ENCODE data around the gene FHL2.
A peak's percentile ranks its signal among the peaks of the same experiment; 100 is the strongest.

Gene FHL2

DNA sequence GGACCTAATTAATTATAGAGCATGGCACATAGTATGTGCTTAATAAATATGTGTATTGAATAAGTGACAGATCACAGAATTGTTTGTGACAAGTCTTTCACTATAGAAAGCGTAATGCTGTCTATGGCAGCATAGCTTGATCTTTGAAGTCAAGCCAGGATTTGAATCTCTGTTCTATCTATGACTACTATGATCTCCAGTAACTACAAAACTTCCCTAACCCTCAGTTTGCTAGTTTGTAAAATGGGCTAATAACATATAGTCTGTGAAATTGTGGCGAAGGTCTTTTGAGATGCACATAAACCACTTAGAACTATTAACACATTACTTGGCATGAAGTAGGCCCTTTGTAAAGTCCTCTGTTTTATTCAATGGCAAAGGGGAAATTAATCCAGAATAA lies 4.0 kb upstream of the FHL2 start:
- Histone ChIP-seq H3K4me1 (peaks cover 0 to 26% (median 13%) of the 10 kb centered on the region in 4 donors), H3K9me3 (no peaks in the 10 kb centered on the region), H3K36me3 (no peaks in the 10 kb centered on the region), H3K4me3 (no peak overlapping the region), H3K27me3 (no peaks in the 10 kb centered on the region), H3K27ac (no peak overlapping the region)
- TF ChIP-seq, protein P1, sequence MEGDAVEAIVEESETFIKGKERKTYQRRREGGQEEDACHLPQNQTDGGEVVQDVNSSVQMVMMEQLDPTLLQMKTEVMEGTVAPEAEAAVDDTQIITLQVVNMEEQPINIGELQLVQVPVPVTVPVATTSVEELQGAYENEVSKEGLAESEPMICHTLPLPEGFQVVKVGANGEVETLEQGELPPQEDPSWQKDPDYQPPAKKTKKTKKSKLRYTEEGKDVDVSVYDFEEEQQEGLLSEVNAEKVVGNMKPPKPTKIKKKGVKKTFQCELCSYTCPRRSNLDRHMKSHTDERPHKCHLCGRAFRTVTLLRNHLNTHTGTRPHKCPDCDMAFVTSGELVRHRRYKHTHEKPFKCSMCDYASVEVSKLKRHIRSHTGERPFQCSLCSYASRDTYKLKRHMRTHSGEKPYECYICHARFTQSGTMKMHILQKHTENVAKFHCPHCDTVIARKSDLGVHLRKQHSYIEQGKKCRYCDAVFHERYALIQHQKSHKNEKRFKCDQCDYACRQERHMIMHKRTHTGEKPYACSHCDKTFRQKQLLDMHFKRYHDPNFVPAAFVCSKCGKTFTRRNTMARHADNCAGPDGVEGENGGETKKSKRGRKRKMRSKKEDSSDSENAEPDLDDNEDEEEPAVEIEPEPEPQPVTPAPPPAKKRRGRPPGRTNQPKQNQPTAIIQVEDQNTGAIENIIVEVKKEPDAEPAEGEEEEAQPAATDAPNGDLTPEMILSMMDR (IDR thresholded peaks at IDR 0.05), result no peak
- intact Hi-C loops (cut with DNase I; ENCODE audit: low total_unique reads), result no loop called here
- DNase-seq, result no peak

DNA sequence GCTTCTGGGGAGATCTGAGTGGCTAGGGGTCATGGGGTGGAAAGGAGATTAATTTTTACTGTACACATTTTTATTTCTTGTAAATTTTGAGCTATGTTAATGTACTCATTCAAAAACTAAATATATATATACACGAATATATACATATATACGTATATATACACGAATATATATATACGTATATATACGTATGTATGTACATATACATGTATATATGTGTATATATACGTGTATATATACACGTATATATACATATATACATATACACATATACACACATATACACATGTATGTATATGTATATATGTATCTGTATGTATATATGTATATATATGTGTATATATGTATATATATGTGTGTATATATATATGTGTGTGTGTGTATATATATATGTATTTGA lies 3.0 kb upstream of the FHL2 start:
- Histone ChIP-seq H3K9me3 (no peaks in the 10 kb centered on the region), H3K27me3 (no peaks in the 10 kb centered on the region), H3K4me3 (no peak overlapping the region), H3K27ac (no peak overlapping the region), H3K36me3 (no peaks in the 10 kb centered on the region), H3K4me1 (peaks cover 0 to 31% (median 17%) of the 10 kb centered on the region in 4 donors)
- TF ChIP-seq, protein P1 (IDR thresholded peaks at IDR 0.05), result no peak
- intact Hi-C loops (cut with DNase I; ENCODE audit: low total_unique reads), result no loop called here
- no peak for DNase-seq

DNA sequence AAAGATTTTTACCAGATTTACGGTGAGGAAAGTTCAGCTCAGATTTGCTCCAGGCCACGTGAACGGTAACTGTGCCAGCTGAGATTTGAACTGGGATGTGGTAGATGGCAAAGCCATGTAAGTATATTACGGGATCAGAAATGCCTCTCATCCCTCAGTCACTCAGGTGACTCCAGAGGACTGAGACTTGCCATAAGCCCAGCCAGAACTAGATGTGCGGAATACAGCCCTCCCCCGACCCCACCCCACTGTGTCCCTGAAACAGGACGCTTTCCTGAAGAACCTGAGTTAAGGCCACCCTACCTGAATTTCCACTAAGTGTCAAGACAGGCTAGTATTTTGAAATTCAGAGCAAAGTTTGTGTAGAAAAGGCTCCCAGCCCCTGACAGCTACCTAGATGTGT lies 1.3 kb upstream of the FHL2 start:
- DNase-seq, result no peak
- no peak overlapping the region for H3K27ac ChIP-seq
- peaks cover 0 to 44% (median 17%) of the 10 kb centered on the region in 4 donors for H3K4me1 ChIP-seq
- H3K9me3 ChIP-seq, result no peaks in the 10 kb centered on the region
- H3K27me3 ChIP-seq, result no peaks in the 10 kb centered on the region
- H3K4me3 ChIP-seq, result no peak overlapping the region
- H3K36me3 ChIP-seq, result no peaks in the 10 kb centered on the region
- intact Hi-C loops (cut with DNase I; ENCODE audit: low total_unique reads), result no loop called here
- TF ChIP-seq, protein P1 (IDR thresholded peaks at IDR 0.05), result no peak

DNA sequence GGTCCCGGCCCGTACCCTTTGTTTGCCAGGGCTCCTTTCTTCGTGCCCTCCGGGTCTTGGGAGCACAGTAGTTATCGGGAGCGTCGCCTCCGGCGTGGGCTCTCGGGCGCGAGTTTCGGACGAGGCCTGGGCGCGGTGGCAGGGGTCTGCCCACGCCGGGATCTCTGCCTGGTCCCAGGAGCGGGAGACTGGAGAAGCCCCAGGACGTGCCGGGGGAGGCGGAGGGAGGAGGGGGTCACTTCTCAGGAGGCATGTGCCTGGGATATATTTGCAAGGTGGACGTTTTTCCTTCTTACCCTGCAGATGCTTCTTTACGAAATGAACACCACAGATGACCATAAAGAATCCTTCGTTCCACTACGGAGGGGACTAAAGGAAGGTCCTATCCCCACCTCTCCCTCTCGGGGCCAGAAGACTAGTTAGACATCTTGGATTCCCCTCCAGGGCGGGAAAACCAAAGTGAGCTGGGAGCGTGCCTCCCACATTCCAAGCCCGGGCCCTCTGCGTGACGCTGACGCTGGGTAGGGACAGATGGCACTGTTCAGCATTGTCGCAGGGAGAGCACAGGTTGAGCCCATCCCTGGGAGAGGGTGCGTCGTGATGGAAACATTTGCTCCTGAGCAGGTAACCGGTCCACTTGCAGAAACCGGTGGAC lies 483 bp upstream of the FHL2 start:
- TF ChIP-seq, protein P1 (IDR thresholded peaks at IDR 0.05), result no peak
- H3K27me3 ChIP-seq, result no peaks in the 10 kb centered on the region
- peak overlapping the region; percentile 71 to 83 for H3K4me3 ChIP-seq
- H3K4me1 ChIP-seq, result peaks cover 0 to 44% (median 16%) of the 10 kb centered on the region in 4 donors
- no peaks in the 10 kb centered on the region for H3K9me3 ChIP-seq
- DNase-seq, result no peak
- H3K36me3 ChIP-seq, result no peaks in the 10 kb centered on the region
- H3K27ac ChIP-seq, result peak overlapping the region; percentile 73 to 93
- intact Hi-C loops (cut with DNase I; ENCODE audit: low total_unique reads), result no loop called here

DNA sequence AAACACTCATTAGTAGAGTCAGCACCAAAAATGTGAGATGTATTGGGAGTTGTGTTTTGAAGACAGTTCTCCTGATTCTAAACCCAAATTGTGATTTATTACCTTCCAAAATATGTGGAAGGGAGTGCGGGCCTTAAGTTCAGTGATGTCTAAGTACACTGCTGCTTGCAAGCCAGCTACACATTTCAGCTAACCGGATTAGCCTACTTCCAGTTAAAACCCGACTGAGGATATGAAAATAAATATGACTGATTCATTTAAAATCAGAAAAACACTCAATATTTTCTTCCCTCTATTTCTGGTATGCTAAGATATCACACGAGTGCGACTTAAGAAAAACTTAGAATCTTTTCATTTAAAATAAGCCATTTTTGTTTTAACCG lies 907 bp downstream of the FHL2 start:
- H3K9me3 ChIP-seq, result no peaks in the 10 kb centered on the region
- no peaks in the 10 kb centered on the region for H3K27me3 ChIP-seq
- DNase-seq, result no peak
- peaks cover 0 to 47% (median 10%) of the 10 kb centered on the region in 4 donors for H3K4me1 ChIP-seq
- peak overlapping the region; percentile 73 to 93 for H3K27ac ChIP-seq
- intact Hi-C loops (cut with DNase I; ENCODE audit: low total_unique reads), result no loop called here
- peak overlapping the region; percentile 71 to 83 for H3K4me3 ChIP-seq
- no peaks in the 10 kb centered on the region for H3K36me3 ChIP-seq
- TF ChIP-seq, protein P1 (IDR thresholded peaks at IDR 0.05), result no peak
